ENCODE data around the gene EEF1AKMT2.

The EEF1AKMT2 gene

DNA sequence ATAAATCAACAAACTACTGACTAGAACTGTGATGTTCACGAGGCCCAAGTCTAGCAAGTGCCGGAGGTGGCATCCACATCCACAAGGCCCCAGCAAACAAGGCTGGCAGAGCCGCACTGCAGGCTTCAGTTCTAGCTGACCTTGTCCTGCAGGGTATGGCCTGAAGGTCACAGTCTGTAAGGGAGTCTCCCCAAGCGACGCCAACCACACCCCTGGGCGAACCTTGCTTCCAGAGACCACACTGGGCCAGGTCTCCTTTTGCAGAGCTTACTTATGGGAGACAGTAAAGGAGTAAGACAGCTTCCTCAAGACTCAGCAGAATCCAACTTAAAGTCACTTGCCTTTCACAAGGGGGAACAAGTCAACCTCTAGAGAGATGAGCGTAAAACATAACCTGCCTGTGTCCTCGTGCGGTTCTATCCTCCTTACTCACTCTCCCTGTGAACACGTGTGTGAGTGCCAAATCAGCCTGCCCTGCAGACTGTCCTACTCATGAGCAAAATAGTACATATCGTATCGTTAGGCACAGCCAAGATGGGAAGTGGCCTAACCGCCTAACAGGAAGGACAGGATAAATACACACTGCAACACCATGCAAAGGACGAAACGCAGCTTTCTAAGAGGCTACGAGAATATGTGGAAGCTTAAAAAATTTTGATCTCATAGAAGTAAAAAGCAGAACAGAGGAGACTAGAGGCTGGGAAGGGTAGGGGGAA lies 70.2 kb downstream of the EEF1AKMT2 start:
- no peak for DNase-seq (ENCODE audit: low spot score)

DNA sequence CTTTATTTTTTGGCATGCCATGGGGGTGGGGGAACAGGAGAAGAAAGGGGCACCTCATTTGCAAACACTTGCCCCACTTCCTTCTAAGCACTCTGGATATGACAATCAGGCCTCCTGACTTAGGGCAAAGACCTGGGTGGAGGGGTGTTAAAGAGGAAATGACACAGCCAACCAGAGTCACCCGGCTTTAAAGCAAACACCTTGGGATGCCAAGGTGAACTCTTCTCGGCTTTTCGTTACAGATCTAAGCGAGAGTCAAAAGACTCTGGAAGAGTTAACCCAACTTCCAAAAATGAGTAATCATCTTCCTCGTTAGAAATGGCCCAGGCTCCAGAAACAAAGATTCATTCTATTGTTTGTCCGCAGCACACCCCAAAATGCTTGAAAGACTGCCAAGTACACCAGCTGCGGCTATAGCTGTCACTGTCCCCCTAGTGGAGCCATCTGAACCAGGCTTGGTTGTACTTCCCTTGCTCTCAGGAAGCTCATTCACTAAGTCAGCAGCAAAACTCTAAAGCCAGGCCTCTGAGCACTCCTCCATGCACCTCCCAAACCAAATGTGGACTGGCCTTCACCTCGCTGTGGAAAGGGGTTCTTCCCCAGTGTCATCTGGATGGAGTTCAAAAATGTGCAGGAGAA lies 72.4 kb downstream of the EEF1AKMT2 start:
- no peak for DNase-seq (ENCODE audit: low spot score)

DNA sequence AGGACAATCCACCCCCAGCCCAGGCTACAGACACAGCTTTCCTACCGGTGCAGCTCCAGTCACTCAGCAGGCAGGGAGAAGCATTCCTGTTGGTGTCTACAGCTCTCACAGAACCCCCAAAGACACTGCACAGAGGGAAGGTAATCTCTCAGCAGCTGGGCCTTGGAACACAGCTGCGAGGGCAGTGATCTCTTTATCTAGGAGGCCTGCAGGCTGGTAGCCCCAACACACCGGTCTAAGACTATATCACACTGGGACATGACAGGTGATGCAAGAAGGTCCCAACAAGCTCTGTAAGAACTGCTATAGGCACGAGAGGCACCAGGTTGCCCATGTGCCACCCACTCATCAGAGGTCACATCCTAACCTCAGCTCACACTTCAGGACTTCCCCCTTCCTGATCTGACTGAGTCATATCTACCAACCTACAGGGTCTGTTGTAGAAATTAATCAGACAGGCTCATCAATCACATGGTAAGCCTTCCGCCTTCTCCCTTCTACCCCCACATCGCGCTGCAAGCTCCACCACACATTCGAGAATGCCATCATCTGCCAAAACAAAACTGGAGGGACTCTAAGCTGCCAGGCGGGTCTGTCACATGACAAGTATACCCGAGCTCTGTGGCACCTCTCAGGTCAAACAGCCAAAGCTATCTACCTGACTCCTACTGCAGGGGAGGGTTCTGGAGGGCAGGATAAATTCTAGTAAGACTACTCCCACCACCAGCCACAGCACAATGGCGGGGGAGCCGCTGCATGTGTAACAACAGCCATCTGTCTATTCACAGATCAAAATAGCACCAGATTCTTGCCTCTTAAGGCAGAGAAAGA lies 73.6 kb downstream of the EEF1AKMT2 start:
- no peak for DNase-seq (ENCODE audit: low spot score)

DNA sequence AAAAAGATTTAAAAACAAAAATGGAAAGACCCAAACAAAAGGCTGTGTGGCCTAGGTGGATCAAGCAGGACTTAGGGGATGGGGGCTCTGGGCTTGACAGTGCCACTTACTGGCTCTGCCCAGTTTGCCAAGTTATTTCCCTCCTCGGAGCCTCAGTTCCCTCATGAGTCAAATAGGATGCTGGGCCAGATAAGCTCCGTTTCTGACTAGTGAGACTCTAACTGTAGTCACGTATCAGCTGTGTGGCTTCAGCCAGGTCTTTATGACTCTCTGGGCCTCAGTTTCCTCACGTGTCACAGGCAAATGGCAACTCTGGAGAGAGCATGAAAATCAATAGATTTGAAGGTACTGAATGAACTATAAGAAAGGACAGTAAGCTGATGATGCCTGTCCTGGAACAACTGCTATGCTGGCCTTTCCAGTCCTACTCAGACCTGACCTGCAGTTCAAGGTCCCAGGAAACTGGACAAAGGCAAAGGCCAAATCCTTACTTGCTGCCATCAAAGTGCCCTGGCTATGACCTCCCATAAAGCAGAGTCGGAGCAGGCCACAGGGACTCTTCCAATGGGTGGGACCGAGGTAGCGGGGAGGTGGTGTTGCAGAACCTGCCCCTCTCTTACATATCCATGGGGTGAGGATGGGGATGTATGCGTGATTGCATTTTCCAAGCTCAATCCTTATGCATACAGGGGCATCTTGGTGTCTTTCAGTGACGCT lies 74.5 kb downstream of the EEF1AKMT2 start:
- DNase-seq (ENCODE audit: low spot score) = no peak

DNA sequence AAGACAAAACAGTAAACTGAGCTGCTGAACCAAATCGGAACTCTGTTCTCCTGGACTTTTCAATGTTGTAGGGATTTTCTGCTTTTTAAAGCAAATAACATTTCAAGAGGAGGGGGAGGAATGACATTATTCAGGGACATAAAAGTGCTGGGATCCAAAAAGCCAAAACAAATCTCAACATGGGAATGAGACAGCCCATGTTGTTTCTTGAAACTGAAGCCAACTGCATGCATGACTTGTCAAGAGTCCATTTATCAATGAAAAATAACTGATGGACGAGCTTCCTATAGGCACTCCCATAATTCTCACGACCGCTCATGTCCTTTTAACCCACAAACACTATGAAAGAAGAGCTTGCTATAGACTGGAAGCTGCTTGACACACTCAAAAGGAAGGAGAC lies 75.3 kb downstream of the EEF1AKMT2 start:
- DNase-seq (ENCODE audit: low spot score) = no peak

DNA sequence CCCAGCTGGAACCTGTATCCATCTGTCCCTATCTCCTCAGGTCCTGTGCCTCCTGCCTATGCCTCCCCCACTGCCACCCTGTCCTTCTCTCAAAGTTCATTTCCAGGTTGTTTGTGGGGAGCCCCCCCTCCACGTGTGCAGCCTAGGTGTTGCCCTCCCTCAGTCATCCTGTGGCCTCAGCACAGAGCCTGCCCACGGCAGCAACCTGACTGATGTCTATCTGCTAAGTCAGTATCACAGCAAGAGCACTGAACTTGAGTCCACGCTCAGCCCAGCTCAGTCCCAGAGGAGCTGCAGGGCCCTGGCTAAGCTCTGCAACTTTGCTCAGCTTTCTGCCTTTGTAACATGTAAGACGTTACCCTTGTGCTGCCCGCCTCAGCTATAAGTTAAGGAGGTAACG lies 76.2 kb downstream of the EEF1AKMT2 start:
- DNase-seq (ENCODE audit: low spot score) = no peak

DNA sequence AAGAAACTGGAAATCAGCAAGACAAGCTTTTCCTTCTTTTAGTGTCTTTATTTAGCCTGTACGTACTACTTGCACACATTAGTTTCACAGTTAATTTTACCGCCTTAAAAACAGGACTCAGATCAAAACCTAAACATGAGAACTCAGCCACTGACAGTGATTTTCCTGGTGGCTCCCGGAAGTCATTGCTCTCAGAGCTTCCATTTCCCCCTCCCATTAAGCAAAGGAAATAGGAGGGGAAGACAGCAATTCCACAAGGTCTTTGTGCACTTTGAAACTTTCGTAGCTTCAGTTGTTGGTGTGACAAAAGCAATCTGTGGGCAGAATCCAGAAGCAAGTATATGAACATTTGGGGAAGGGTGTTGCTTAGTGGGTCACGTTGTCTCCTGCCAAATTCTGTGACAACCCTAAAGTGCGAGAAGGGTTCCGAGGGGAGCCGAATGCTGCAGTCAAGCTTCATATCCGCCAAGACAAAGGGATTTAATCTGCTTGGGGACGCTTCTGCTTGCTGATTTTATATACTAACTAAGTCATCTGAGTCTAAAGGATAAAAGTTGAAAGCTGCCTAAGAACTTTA lies 77.9 kb downstream of the EEF1AKMT2 start:
- DNase-seq (ENCODE audit: low spot score) = no peak

DNA sequence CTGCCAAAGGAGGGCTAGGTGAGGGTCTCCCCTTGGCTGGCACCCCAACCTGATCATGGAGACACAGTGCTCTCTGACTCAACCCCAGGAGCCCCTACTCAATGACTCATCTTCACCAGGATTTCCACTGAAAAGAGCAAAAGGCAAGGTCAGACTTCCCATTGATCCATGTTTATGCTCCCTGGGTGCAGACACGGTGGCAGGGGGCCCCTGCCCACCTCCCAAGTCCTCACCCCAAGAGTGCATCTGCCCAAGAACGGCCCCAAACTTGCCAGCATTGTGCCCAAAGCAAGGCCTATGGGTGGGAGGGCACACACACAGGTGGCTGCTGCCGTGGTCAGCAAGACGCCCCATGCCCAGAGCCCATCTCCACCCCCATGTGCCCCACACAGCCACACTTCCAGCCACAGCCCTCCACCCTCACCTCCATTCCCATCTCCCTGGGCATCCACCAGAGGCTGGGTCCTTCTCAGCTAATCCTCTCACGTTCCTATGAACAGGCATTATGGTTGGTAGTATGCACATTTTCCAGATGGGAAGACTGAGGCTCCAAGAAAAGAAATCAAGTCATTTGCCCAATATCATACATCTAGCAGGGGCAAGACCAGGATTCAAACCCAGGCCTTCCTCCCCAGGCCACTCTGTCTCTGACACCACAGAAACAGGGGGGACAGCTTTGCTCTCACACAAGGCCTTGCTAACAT lies 78.8 kb downstream of the EEF1AKMT2 start:
- no peak for DNase-seq (ENCODE audit: low spot score)

DNA sequence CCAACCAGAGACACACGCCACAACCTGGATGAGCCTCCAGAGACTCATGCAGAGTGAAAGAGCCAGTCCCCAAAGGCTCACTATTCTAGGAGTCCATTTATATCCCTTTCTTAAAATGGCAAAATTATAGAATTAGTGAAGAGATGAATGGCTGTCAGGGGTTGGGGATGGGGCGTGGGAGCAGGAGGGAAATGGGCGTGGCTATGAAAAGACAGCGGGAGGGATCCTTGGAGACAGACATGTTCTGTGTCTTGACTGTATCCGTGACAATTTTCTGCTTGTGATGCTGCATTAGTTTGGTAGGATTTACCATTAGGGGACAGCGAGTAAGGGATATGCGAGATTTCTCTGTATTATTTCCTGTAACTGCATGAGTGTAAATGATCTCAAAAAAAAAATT lies 80.5 kb downstream of the EEF1AKMT2 start:
- DNase-seq (ENCODE audit: low spot score) = no peak

DNA sequence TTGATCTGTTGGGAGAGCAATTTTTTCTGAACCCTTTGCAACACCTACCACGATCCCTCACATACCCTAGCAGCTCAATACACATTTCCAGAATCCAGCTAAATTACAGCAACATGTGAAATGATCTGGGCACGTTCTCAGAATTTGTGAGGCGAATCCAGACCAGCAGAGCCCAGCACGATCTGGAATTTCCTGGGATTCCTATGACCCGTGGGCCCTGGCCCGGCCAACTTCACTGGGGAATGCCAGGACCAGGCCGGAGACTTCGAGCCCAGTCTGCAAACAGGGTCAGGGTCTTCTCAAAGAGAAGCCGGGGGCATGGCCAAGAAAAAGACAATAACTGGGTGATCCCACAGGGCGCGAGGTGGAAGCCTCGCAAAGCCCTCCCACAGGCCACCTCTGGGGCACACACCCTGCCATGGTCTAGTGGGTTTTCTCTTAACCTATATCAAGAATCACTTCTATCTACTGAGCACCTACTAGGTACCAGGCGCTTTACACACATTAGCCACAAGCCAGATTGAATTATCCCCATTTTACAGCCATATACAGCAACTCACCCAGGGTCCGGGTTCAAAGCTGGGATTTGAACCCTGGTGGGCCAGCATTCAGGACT lies 81.3 kb downstream of the EEF1AKMT2 start:
- no peak for DNase-seq (ENCODE audit: low spot score)

DNA sequence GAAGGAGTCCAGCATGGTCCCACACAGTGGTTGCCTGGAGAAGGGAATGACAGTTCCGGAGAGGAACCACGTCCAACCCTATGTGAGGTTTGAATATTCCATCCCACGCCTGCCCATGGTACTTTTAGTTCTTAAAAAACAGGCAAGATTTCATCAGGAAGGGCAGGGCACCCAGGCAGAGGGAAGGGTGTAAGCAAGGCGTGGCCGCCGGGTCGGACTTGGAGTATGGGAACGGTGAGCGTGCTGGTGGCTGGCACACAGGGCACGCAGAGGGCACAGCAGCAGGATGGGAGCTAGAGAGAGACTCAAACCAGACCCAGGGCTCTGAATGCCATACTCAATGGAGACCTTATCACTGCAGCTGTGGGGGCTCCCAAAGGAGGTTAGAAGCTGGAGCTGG lies 81.8 kb downstream of the EEF1AKMT2 start:
- no peak for DNase-seq (ENCODE audit: low spot score)

DNA sequence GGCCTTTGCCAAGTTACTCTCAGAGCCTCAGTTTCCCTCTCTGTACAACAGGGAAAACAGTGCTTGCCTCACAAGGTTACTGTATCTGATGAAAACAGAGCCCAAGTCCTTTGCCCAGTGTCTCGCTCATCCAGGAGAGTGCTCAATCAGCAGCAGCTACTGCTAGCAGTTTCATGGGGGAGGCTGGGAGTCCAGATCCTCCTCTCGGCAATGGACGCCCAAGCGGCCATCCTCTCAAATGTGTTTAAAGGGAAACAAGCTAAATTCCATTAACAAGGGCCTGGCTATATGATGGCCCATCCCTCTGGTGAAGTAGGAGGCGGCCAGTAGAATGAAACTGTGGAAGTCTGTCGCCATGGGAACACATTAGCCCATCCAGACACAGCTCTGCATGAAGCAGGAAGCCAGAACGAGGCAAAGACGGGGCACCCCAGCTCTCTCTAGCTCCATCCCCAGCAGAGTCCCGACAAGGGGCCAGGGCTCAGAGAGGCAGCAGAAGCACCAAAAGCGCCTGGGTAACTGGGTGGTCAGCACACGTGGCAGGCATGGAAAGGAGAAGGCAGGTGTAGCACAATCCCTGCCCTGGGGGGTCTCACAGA lies 82.7 kb downstream of the EEF1AKMT2 start:
- peak; percentile 60 for DNase-seq (ENCODE audit: low spot score)

DNA sequence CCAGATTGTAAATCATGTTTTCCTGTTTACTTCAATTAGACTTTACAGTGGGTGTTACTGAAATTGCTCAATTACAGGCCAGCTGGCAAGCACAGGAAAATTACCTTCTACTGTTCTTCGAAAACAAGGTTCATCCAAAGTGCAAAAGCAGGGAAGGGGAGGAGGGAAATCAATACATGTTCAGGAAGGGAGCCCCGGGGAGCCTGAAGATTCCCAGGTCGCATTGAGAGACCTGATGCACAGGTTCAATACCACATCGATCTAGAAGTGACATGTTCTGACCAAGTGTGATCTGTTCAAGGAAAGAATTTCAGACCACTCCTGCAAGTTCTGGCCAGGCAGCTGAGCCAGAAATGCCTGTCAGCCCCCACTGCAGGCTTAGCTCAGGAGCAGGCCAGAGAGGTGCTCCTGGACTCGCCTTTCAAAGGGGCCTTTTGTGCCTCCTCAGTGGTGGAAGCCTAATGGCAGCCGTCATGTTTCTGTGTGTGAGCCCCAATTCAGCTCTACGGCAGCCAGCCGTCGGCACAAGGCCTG lies 83.4 kb downstream of the EEF1AKMT2 start:
- DNase-seq (ENCODE audit: low spot score) = no peak

Measured in iPS-NIHi11 (cell line).